ENCODE results near the gene R3HDM4. TPM values are rescaled to one million over a fixed set of nuclear protein-coding genes. Genes with fewer than 3 reads are reported as not detected.

R3HDM4 gene
- total and polyA plus RNA-seq, 10 donors = 41.0 to 175 (median 89.1) TPM

GRCh38 chr19:888581-889385, 24.2 kb downstream of the R3HDM4 start:
- peaks cover 3 to 28% (median 16%) of the 10 kb centered on the region in 6 donors for H3K4me1 ChIP-seq
- H3K36me3 ChIP-seq = peaks cover 0 to 74% (median 52%) of the 10 kb centered on the region in 6 donors
- WGBS, 5 donors = 86 to 93% (median 88%) methylated on average over 30 of the region's 30 CpGs
- no peak overlapping the region for H3K4me3 ChIP-seq
- no peaks in the 10 kb centered on the region for H3K9me3 ChIP-seq
- intact Hi-C loops (cut with DNase I; ENCODE audit: low total_unique reads) = no loop called here
- TF ChIP-seq POLR2A (IDR thresholded peaks at IDR 0.05) (no peak), POLR2AphosphoS5 (IDR thresholded peaks at IDR 0.05) (peak in 2 of 3 donors; percentile 10 to 18)
- peak overlapping the region in 1 of 8 donors; percentile 63 for H3K27ac ChIP-seq
- no peaks in the 10 kb centered on the region for H3K27me3 ChIP-seq (replicated peaks in 1 of 7)
- DNase-seq = peak; percentile 85

- intact Hi-C loops (cut with DNase I; ENCODE audit: low total_unique reads) = no loop called here
- Histone ChIP-seq H3K9me3 (no peaks in the 10 kb centered on the region), H3K27me3 (replicated peaks in 1 of 7) (no peaks in the 10 kb centered on the region), H3K27ac (peak overlapping the region in 1 of 8 donors; percentile 63), H3K4me3 (no peak overlapping the region), H3K4me1 (peaks cover 3 to 20% (median 9%) of the 10 kb centered on the region in 6 donors), H3K36me3 (peaks cover 0 to 86% (median 59%) of the 10 kb centered on the region in 6 donors)
- WGBS, 5 donors = 94 to 100% (median 96%) methylated on average over 10 of the region's 10 CpGs
- DNase-seq = no peak
- TF ChIP-seq POLR2A (IDR thresholded peaks at IDR 0.05) (no peak), POLR2AphosphoS5 (IDR thresholded peaks at IDR 0.05) (no peak), CTCF (IDR thresholded peaks at IDR 0.05 in 8 of 11, conservative IDR thresholded peaks at IDR 0.05 in 3 of 11) (no peak)
Measured at GRCh38 chr19:887599-887998, 25.4 kb downstream of the R3HDM4 start.

- Histone ChIP-seq H3K36me3 (peaks cover 0 to 92% (median 65%) of the 10 kb centered on the region in 6 donors), H3K27me3 (replicated peaks in 1 of 7) (no peaks in the 10 kb centered on the region), H3K4me3 (no peak overlapping the region), H3K9me3 (no peaks in the 10 kb centered on the region), H3K27ac (no peak overlapping the region), H3K4me1 (peaks cover 2 to 16% (median 6%) of the 10 kb centered on the region in 6 donors)
- TF ChIP-seq CTCF (IDR thresholded peaks at IDR 0.05 in 8 of 11, conservative IDR thresholded peaks at IDR 0.05 in 3 of 11) = no peak
- TF ChIP-seq POLR2AphosphoS5 (IDR thresholded peaks at IDR 0.05) = no peak
- no peak for TF ChIP-seq POLR2A (IDR thresholded peaks at IDR 0.05)
- no peak for DNase-seq
- intact Hi-C loops (cut with DNase I; ENCODE audit: low total_unique reads) = no loop called here
- 82 to 91% (median 87%) methylated on average over 16 of the region's 16 CpGs for WGBS, 5 donors
Measured at GRCh38 chr19:887072-887471, 25.9 kb downstream of the R3HDM4 start.

- Histone ChIP-seq H3K27ac (no peak overlapping the region), H3K4me1 (peaks cover 0 to 4% (median 0%) of the 10 kb centered on the region in 6 donors), H3K36me3 (peaks cover 0 to 100% (median 78%) of the 10 kb centered on the region in 6 donors), H3K9me3 (no peaks in the 10 kb centered on the region), H3K4me3 (no peak overlapping the region), H3K27me3 (replicated peaks in 1 of 7) (no peaks in the 10 kb centered on the region)
- intact Hi-C loops (cut with DNase I; ENCODE audit: low total_unique reads) = no loop called here
- no peak for DNase-seq
- 96 to 97% (median 96%) methylated on average over 43 to 64 of the region's 64 CpGs for WGBS, 5 donors
- TF ChIP-seq CTCF (IDR thresholded peaks at IDR 0.05 in 8 of 11, conservative IDR thresholded peaks at IDR 0.05 in 3 of 11) (no peak), POLR2A (IDR thresholded peaks at IDR 0.05) (no peak), POLR2AphosphoS5 (IDR thresholded peaks at IDR 0.05) (peak in 1 of 3 donors; percentile 19)
Measured at GRCh38 chr19:885536-886224, 27.3 kb downstream of the R3HDM4 start.
